ENCODE data around the gene NRSN2.
"Not testable (repeated sequence)": the region's sequence is repeated elsewhere in the genome, so short reads cannot be mapped to it uniquely, and the experiment has no call there.

The NRSN2 gene

DNA sequence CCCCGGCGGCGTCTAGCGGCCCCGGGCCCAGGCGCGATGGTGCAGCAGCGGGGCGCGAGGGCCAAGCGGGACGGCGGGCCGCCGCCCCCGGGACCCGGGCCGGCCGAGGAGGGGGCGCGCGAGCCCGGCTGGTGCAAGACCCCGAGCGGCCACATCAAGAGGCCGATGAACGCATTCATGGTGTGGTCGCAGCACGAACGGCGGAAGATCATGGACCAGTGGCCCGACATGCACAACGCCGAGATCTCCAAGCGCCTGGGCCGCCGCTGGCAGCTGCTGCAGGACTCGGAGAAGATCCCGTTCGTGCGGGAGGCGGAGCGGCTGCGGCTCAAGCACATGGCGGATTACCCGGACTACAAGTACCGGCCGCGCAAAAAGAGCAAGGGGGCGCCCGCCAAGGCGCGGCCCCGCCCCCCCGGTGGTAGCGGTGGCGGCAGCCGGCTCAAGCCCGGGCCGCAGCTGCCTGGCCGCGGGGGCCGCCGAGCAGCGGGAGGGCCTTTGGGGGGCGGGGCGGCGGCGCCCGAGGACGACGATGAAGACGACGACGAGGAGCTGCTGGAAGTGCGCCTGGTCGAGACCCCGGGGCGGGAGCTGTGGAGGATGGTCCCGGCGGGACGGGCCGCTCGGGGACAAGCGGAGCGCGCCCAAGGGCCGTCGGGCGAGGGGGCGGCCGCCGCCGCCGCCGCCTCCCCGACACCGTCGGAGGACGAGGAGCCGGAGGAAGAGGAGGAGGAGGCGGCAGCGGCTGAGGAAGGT, 20.8 kb upstream of the NRSN2 start:
- Histone ChIP-seq H3K27ac (ENCODE audit: low read depth, low read length, severe bottlenecking) (peak overlapping the region; percentile 89), H3K9me3 (ENCODE audit: control insufficient read depth, low read length) (no peaks in the 10 kb centered on the region), H3K36me3 (ENCODE audit: control insufficient read depth, insufficient read depth, low read length) (peaks cover 22% of the 10 kb centered on the region), H3K4me3 (ENCODE audit: extremely low read depth, insufficient read depth, low read length, poor library complexity, severe bottlenecking) (peak overlapping the region; percentile 84), H3K4me1 (ENCODE audit: control insufficient read depth, insufficient read depth, low read length, poor library complexity, severe bottlenecking) (peaks cover 15% of the 10 kb centered on the region)
- 1% methylated on average over 76 to 85 of the region's 103 CpGs for WGBS, 2 experiments (ENCODE audit: insufficient coverage in 2 of 2)

DNA sequence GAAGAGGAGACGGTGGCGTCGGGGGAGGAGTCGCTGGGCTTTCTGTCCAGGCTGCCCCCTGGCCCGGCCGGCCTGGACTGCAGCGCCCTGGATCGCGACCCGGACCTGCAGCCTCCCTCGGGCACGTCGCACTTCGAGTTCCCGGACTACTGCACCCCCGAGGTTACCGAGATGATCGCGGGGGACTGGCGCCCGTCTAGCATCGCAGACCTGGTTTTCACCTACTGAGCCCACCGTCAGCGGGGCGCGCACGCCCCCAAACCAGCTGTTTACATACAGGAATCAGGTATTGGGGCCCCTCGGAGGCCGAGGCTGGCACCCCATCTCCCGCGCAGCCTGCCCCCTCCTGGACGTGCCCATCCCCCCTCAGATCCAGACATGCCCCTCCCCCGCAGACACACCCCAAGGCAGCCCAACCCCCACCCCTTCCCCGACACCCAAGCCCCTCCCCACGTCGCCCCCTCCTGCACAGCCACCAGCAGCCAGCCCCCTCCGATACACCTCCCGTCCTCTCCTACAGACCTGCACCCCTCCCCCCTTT, 20.2 kb upstream of the NRSN2 start:
- H3K36me3 ChIP-seq (ENCODE audit: control insufficient read depth, insufficient read depth, low read length) = peaks cover 22% of the 10 kb centered on the region
- peaks cover 15% of the 10 kb centered on the region for H3K4me1 ChIP-seq (ENCODE audit: control insufficient read depth, insufficient read depth, low read length, poor library complexity, severe bottlenecking)
- H3K27ac ChIP-seq (ENCODE audit: low read depth, low read length, severe bottlenecking) = peak overlapping the region; percentile 89
- peak overlapping the region; percentile 84 for H3K4me3 ChIP-seq (ENCODE audit: extremely low read depth, insufficient read depth, low read length, poor library complexity, severe bottlenecking)
- no peaks in the 10 kb centered on the region for H3K9me3 ChIP-seq (ENCODE audit: control insufficient read depth, low read length)
- WGBS, 2 experiments (ENCODE audit: insufficient coverage in 2 of 2) = 0% methylated on average over 29 to 30 of the region's 38 CpGs

- Histone ChIP-seq H3K4me1 (ENCODE audit: control insufficient read depth, insufficient read depth, low read length, poor library complexity, severe bottlenecking) (peaks cover 15% of the 10 kb centered on the region), H3K9me3 (ENCODE audit: control insufficient read depth, low read length) (no peaks in the 10 kb centered on the region), H3K36me3 (ENCODE audit: control insufficient read depth, insufficient read depth, low read length) (peaks cover 22% of the 10 kb centered on the region), H3K27ac (ENCODE audit: low read depth, low read length, severe bottlenecking) (peak overlapping the region; percentile 25), H3K4me3 (ENCODE audit: extremely low read depth, insufficient read depth, low read length, poor library complexity, severe bottlenecking) (peak overlapping the region; percentile 84)
- 0 to 3% methylated on average over 19 to 28 of the region's 47 CpGs for WGBS, 2 experiments (ENCODE audit: insufficient coverage in 2 of 2)
These were observed 19.5 kb upstream of the NRSN2 start for GRCh38 chr20:327186-328026.

GRCh38 chr20:328027-328974, 18.6 kb upstream of the NRSN2 start:
- Histone ChIP-seq H3K9me3 (ENCODE audit: control insufficient read depth, low read length) (no peaks in the 10 kb centered on the region), H3K4me3 (ENCODE audit: extremely low read depth, insufficient read depth, low read length, poor library complexity, severe bottlenecking) (peak overlapping the region; percentile 84), H3K4me1 (ENCODE audit: control insufficient read depth, insufficient read depth, low read length, poor library complexity, severe bottlenecking) (peaks cover 15% of the 10 kb centered on the region), H3K36me3 (ENCODE audit: control insufficient read depth, insufficient read depth, low read length) (peaks cover 26% of the 10 kb centered on the region), H3K27ac (ENCODE audit: low read depth, low read length, severe bottlenecking) (no peak overlapping the region)
- WGBS, 2 experiments (ENCODE audit: insufficient coverage in 2 of 2) = 62 to 74% methylated on average over 13 to 23 of the region's 31 CpGs

DNA sequence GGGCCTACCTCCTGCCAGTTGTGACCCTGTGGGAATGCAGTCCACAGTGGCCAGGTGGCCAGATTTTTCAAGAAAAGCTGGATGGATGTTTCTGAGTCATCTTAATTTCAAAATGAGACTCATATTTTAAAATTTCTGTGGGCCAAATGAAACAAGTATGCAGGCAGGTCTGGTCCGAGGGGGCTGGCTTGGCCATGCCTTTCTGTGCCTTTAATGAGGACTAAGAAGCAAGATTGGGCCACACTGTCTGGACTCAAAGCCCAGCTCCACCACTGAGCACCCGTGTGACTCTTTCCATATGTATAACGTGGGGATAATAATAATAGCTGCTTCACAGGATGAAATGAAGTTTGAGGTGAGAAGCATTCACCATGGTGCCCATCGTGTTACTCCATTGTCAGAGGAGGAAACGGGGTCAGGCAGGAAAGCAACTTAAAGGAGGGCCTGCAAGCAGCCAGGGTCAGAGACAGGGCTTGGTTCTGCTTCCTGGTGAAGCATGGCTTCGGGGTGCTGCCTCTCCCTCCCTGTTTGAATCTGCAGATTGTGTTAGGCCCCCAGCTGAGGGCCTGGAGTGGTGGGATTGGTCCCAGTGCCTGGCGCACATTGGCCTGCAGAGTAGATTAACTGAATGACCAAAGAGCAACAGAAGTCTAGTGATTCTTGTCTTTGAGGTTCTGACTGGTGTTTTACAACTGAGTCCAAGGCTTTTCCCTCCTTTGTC, 17.8 kb upstream of the NRSN2 start:
- 85 to 91% methylated on average over 5 to 6 of the region's 7 CpGs for WGBS, 2 experiments (ENCODE audit: insufficient coverage in 2 of 2)
- Histone ChIP-seq H3K36me3 (ENCODE audit: control insufficient read depth, insufficient read depth, low read length) (peaks cover 27% of the 10 kb centered on the region), H3K27ac (ENCODE audit: low read depth, low read length, severe bottlenecking) (peak overlapping the region; percentile 2), H3K4me3 (ENCODE audit: extremely low read depth, insufficient read depth, low read length, poor library complexity, severe bottlenecking) (peak overlapping the region; percentile 84), H3K4me1 (ENCODE audit: control insufficient read depth, insufficient read depth, low read length, poor library complexity, severe bottlenecking) (peaks cover 15% of the 10 kb centered on the region), H3K9me3 (ENCODE audit: control insufficient read depth, low read length) (no peaks in the 10 kb centered on the region)

DNA sequence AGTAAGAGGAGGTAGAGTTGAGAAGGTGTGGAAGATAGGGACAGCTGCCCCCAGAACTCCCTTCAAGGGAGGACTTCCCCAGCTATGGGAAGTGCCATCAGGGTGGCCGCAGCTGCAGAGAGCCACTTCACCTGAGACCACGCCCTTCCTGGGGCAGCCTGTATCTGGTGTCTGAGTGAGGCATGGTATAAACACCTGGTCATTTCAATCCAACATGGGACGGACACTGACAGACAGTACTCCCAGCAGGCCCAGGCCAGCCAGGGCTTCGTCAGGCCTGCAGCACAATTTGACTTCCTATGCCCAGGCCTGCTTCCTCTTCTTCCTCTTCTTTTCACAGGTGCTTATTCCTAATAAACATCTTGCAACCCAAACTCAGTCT, 17.1 kb upstream of the NRSN2 start:
- WGBS, 2 experiments (ENCODE audit: insufficient coverage in 2 of 2) = 93 to 95% methylated on average over 3 to 4 of the region's 4 CpGs
- no peak overlapping the region for H3K4me3 ChIP-seq (ENCODE audit: extremely low read depth, insufficient read depth, low read length, poor library complexity, severe bottlenecking)
- H3K4me1 ChIP-seq (ENCODE audit: control insufficient read depth, insufficient read depth, low read length, poor library complexity, severe bottlenecking) = peaks cover 15% of the 10 kb centered on the region
- H3K27ac ChIP-seq (ENCODE audit: low read depth, low read length, severe bottlenecking) = no peak overlapping the region
- peaks cover 27% of the 10 kb centered on the region for H3K36me3 ChIP-seq (ENCODE audit: control insufficient read depth, insufficient read depth, low read length)
- no peaks in the 10 kb centered on the region for H3K9me3 ChIP-seq (ENCODE audit: control insufficient read depth, low read length)

DNA sequence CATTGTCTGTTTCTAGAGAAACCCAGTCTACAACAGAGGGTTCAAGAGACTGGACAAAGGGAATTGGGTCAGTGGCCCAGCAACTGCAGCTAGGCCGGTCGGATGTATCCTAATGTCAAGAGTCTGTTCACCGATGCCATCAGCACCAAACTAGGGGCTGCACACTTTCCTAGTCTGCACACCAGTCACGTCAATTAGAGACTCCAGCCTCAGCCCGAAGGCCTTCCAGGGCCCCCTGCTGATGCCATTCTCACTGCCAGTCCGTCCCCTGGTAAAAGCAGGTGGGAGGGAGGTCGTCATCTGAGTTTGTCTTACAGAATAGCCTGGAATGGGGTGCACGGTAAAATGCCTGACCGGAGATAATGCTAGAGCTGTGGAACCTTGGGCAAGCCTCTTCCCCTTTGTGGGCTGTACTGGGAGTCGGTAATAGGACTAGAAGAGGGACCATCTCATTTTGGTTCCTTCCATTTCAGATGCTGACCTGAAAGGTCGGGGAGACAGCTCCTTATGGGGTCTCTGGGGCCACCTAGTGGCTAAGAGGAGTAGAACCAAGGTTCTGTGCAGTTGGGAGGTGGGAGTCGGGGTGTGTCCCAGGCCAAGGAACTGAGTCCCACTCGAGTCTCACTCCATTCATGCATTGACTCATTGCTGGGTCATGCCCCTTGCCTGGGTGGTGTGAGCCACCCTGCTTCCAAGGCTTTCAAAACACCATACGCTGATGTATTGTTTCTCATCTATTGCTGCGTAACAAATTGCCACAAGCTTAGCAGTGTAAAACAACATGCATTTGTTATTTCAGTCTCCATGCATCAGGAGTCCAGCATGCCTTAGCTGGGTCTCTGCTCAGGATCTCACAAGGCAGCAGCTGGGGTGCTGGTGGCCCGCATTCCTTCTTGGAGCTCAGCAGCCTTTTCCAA, 16.4 kb upstream of the NRSN2 start:
- 54 to 55% methylated on average over 13 to 16 of the region's 16 CpGs for WGBS, 2 experiments (ENCODE audit: insufficient coverage in 2 of 2)
- Histone ChIP-seq H3K4me3 (ENCODE audit: extremely low read depth, insufficient read depth, low read length, poor library complexity, severe bottlenecking) (no peak overlapping the region), H3K27ac (ENCODE audit: low read depth, low read length, severe bottlenecking) (no peak overlapping the region), H3K4me1 (ENCODE audit: control insufficient read depth, insufficient read depth, low read length, poor library complexity, severe bottlenecking) (peaks cover 15% of the 10 kb centered on the region), H3K36me3 (ENCODE audit: control insufficient read depth, insufficient read depth, low read length) (peaks cover 27% of the 10 kb centered on the region), H3K9me3 (ENCODE audit: control insufficient read depth, low read length) (no peaks in the 10 kb centered on the region)

- Histone ChIP-seq H3K4me1 (ENCODE audit: control insufficient read depth, insufficient read depth, low read length, poor library complexity, severe bottlenecking) (peaks cover 8% of the 10 kb centered on the region), H3K36me3 (ENCODE audit: control insufficient read depth, insufficient read depth, low read length) (peaks cover 11% of the 10 kb centered on the region), H3K27ac (ENCODE audit: low read depth, low read length, severe bottlenecking) (no peak overlapping the region), H3K4me3 (ENCODE audit: extremely low read depth, insufficient read depth, low read length, poor library complexity, severe bottlenecking) (no peak overlapping the region), H3K9me3 (ENCODE audit: control insufficient read depth, low read length) (no peaks in the 10 kb centered on the region)
- WGBS, 2 experiments (ENCODE audit: insufficient coverage in 2 of 2) = 95 to 100% methylated on average over 5 to 6 of the region's 8 CpGs
These were observed 12.3 kb upstream of the NRSN2 start for GRCh38 chr20:334578-334977.

DNA sequence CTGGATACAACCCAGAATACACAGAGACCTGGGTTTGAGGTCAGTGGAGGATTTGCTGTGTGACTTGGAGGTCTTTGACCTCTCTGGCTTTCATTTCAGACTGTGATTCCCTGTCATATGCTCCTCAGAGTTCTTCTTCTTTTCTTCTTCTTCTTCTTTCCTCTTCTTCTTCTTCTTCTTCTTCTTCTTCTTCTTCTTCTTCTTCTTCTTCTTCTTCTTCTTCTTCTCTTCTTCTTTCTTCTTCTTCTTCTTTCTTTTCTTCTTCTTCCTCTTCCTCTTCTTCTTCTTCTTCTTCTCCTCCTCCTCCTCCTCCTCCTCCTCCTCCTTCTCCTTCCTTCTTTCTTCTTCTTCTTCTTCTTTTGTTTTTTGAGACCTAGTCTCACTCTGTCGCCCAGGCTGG, 10.9 kb upstream of the NRSN2 start:
- not testable (repeated sequence) for H3K9me3 ChIP-seq (ENCODE audit: control insufficient read depth, low read length)

More for the DNA sequence above, 10.9 kb upstream of the NRSN2 start:
- H3K4me3 ChIP-seq (ENCODE audit: extremely low read depth, insufficient read depth, low read length, poor library complexity, severe bottlenecking); H3K36me3 ChIP-seq (ENCODE audit: control insufficient read depth, insufficient read depth, low read length); H3K4me1 ChIP-seq (ENCODE audit: control insufficient read depth, insufficient read depth, low read length, poor library complexity, severe bottlenecking); H3K27ac ChIP-seq (ENCODE audit: low read depth, low read length, severe bottlenecking): not testable (repeated sequence)
- 60 to 89% methylated on average over 1 of the region's 1 CpG for WGBS, 2 experiments (ENCODE audit: insufficient coverage in 2 of 2)

All from mesodermal cell (in vitro differentiated cells).